ENCODE results near the gene GALR1. TPM values are rescaled to one million over a fixed set of nuclear protein-coding genes. Genes with fewer than 3 reads are reported as not detected.

GALR1 gene
- total RNA-seq, 6 experiments from 2014 or later: not detected

DNA sequence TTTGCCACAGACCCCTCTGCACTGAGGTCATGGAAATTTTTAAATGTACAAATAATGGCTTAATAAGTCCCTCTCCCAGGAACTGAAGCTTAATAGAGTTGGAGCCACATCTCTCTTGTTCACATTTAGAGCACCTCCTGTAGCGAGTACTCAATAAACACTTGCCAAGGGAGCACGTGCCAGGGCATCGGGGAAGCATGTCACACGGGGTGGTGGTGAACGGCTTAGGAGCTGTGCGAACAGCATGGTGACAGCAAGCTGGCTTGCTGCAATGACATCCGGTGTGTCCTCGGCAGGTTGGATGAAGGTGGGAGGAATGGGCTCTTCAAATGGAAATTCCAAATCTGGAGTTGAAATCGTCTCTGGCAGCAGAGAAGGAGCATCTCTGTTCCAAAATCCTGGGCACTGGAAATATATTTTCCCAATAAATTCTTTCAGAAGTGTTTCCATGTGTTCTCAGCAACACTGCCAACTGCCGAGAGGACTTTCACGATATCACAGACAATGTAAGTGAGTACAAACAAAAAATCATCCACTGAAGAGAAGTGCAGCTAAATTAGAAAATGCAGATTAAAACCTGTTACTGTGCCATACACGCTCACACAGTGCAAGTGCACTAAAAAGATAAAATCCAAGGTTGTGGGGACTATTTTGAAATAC lies 74.1 kb downstream of the GALR1 start:
- H3K27ac Mint-ChIP-seq: no peak overlapping the region
- DNase-seq: no peak
- H3K27me3 Mint-ChIP-seq (ENCODE audit: insufficient read depth): no peaks in the 10 kb centered on the region; the same call in 1 of the 2 replicates
- no peaks in the 10 kb centered on the region for H3K4me1 Mint-ChIP-seq (ENCODE audit: low read depth)
- no peak for TF ChIP-seq CTCF (IDR thresholded peaks at IDR 0.05)
- peaks cover 16% of the 10 kb centered on the region for H3K9me3 Mint-ChIP-seq
- no peaks in the 10 kb centered on the region for H3K36me3 Mint-ChIP-seq (ENCODE audit: low read depth)
- H3K4me3 Mint-ChIP-seq: no peak overlapping the region

Other genes starting within 250 kb of the GALR1 start
- gene MBP, start 117.1 kb upstream of the GALR1 start, total RNA-seq (2021; fragmentation: NEBNext Ultra II Directional; extraction: Animal tissue kit (Norgen Biotek cat#: 25700)): under 1 TPM in 5 of 6 experiments, not detected in 1; 0.05 to 0.23 (median 0.12) TPM

All from HFFc6 (cell line).